GM19328 (cell line): Measurements from ENCODE around the gene GATB.
"Not testable (repeated sequence)": the region's sequence is repeated elsewhere in the genome, so short reads cannot be mapped to it uniquely, and the experiment has no call there.

Experiments
- ATAC-seq: cut with Tn5 transposase; IDR thresholded peaks from one replicate; pipeline ENCODE4 v1.9.1; 2021; ENCODE audit warnings: mild to moderate bottlenecking, moderate library complexity; ENCODE audit not compliant: unreplicated experiment

GATB gene

GRCh38 chr4:151736361-151736760, 24.4 kb downstream of the GATB start:
- ATAC-seq, result no peak

- not testable (repeated sequence) for ATAC-seq
Observed at GRCh38 chr4:151731670-151732069, 29.1 kb downstream of the GATB start.

DNA sequence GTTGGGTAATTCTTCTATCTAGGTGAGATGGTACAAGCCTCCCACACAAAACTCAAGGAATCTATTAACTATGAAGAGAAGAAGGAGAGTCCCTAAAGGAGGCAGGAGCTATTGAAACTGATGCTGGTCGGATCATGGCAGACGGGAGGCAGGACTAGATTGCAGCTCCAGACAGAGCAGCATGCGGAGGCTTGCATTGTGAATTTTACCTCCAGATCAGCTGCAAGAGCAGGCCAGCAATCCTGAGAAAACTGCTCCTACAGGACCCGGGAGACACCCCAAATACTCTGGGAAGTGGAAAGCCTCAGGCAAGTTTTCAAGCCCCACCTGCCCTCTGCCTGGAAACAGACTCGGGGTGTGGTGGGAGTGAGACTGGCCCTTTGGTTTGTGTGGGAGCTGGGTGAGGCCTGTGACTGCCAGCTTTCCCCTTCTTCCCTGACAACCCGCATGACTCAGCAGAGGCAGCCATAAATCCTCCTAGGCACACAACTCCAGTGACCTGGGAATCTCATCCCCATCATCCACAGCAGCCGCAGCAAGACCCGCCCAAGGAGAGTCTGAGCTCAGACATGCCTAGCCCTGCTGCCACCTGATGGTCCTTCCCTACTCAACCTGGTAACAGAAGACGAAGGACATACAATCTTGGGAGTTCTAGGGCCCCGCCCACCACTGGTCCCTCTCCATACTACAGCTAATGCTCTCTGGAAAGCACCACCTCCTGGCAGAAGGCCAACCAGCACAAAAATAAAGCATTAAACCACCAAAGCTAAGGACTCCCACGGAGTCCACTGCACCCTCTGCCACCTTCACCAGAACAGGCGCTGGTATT, 30.9 kb downstream of the GATB start:
- no peak for ATAC-seq

DNA sequence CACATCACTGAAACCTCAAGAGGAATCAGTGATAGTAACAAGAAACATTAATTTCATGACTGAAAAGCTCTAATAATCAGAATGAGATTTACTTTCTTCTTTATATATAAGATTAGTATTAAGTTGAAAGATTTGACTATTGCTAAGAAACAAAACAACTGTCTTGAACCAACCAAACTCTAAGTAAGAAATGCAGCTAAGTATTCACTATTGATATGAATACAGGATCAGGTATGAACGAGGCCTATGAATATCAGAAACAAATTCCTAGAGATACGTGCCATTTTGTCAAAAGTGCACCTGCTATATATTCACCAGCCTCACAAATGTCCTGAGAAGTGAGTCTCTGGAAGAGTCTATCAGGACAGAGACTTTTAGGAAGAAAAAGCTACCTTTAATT, 32.1 kb downstream of the GATB start:
- ATAC-seq, result no peak

DNA sequence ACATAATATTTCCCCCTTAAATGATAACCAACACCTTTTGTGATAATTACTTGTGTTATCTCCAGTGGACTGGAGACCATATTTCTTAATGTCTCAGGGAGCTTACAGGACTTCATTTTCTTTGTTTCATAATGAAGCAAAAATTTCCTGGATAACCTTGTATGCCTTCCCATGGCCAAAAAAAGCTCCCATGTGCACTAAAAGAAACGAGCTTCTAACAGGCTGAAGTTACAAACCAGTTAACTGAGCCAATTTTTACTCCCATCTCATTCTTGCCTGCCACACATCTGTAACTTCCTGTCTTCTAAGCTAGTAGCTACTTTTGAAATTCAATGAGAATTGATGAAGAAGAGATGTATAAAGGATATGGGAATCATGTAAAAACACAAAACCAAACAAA, 32.8 kb downstream of the GATB start:
- no peak for ATAC-seq

DNA sequence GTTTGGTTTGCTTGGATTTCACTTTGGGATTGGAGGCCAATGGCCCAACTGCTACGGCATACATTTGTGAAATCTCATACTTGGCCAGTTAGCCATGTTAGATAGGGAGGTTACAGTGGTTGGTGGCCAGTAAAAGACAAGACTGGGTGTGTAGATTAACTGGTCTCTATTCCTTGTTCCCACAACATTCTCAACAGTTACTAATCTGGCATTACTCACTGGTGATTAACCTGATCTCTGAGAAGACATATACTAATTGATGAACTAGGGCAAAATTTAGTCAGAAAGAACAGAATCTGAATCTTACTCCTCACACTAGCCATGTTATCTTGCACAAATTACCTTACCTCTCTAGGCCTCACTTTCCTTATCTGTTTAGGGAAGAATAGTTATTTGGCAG, 33.4 kb downstream of the GATB start:
- no peak for ATAC-seq

DNA sequence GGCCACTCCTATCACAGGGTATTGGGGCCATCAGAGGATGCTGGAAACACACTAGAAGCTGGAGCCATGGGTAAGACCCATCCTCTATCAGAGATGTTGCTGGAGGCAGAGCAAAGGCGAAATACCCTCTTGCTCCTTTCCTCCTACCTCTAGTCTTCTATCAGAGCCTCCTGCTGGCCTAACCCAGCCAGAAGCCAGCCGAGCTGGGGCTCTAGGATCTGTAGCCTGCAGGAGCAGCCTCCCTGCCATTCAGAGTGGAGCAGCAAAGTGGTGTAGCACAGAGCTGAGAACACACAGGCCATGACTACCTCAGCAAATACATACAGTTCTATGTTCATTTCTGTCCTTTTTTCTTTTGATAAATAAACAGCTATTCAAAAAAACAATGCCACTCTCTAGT, 35.7 kb downstream of the GATB start:
- ATAC-seq, result no peak

DNA sequence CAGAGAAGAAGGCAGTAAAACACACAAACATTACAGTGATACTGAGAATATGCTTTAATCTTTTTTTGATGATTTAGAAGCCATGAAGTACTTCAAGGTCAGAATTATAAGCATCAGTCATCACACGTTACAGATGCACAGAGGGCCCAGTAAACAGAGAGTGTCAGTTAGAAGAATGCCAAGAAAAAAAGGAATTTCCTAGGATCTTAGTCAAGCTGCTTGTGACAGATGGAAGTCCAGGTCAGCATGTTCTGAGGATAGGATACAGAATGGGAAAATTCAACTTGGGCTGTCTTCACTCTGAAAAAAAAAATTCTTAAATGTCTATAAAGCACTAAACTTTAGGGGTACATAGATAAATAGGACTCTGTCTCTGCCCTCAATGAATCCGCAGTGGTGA, 38.9 kb downstream of the GATB start:
- ATAC-seq, result no peak

DNA sequence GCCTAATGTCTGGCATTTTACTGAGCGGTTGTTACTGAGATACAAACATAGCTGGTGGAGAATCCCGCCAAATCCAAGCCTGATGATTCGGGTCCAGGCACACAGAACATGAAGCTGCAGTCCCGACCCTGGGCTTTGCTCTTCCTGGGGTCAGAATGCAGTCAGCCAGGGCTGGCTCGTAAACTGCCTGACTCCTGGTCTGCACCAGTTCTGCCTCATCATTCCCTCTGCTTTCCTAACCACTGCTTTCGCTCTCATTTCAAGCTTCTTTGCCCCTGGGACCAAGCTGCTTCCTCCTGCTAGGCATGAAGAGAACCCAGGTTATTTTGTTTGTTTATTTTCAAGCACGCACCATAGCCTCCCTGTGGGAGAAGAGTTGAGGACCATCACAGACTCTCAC, 39.3 kb downstream of the GATB start:
- no peak for ATAC-seq

GRCh38 chr4:151719956-151720334, 40.9 kb downstream of the GATB start:
- no peak for ATAC-seq

GRCh38 chr4:151718984-151719955, 41.5 kb downstream of the GATB start:
- no peak for ATAC-seq

DNA sequence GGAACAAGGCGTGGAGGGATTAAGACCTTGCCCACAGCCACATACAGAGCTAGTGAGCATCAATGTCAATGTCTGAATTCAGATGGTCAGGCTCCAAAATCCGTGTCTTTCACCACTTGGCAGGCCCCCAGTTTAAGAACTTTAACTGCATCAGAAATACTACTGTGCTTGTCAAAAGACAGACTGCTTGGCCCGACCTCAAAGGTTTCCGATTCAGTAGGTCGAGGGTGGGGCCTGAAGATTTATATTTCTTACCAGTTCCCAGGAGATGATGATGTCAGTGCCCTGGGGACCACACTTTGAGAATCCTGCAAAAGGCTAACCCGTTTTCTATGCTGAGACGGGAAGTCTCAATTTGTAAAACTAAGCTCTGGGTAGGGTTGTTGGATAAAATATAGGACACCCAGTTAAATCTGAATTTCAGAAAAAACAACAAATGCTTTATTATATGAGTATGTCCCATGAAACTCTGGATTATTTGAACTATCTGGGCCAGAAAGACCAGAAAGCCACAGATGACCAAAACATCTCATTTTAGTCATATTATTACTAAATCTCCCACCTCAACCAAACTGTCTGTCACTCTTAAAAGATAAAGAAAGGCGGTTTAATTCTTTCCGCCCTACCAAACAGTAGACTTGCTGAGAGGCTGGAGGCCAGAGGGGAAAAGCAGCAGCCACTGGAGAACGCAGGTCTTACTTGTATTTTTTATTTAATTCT, 42.7 kb downstream of the GATB start:
- no peak for ATAC-seq

DNA sequence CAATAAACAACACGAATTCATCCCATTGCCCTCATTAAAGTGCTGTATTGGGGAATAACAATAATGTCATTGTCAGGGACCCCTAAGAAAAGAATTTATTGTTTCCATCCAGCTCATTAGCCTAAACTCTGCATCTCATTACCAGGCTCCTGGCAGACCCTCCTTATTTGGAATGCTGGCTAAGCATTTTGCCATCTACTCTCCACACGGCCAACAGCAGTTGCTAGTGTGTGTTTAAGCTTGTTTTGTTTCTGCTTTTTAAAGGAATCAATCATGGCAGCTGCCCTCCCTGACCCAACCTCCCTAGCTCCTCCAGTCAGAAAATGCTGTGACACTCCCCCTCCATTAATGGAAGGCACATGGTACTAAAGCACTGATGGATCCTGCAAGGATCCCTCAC, 43.5 kb downstream of the GATB start:
- no peak for ATAC-seq

DNA sequence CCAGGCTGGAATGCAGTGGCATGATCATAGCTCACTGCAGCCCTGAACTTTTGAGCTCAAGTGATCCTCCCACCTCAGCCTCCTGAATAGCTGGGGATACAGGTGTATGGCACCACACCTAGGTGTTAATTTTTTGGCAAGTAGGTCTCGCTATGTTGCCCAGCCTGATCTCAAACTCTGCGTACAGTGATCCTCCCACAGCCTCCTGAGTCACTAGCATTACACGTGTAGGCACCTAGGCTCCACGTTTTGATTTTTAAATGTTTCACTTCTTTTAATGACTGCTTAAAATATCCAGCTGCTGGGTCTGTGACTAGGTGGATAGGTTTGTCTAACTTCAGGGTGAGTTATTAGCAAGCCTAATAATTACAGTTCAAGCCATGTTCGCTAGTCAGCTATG, 44.5 kb downstream of the GATB start:
- no peak for ATAC-seq

GRCh38 chr4:151715881-151716280, 44.9 kb downstream of the GATB start:
- ATAC-seq, result no peak

- no peak for ATAC-seq
Observed at GRCh38 chr4:151712777-151713176, 48.0 kb downstream of the GATB start.

- ATAC-seq, result no peak
Observed at GRCh38 chr4:151711646-151712045, 49.2 kb downstream of the GATB start.

DNA sequence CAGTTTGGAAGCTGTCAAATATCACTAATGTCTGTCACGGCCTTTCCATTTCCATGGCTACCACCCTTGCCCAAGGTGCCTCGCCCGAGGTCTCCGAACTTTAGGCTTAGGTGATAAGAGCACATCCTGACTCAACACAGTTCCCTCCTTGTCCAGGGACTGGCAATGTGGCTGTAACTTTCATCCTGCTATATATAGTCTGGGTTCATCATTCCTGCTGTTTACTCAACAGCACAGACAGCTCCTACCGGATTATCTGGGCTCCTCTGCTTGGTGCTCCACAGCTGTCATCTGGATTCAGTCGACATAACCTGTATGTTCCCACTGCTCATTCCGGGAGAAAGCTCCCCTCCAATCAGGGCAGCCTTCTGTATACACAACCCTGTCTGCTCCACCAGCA, 51.2 kb downstream of the GATB start:
- no peak for ATAC-seq

GRCh38 chr4:151709071-151709470, 51.7 kb downstream of the GATB start:
- ATAC-seq, result no peak

- ATAC-seq, result no peak
Observed at GRCh38 chr4:151708100-151708499, 52.7 kb downstream of the GATB start.

GRCh38 chr4:151703401-151703800, 57.4 kb downstream of the GATB start:
- no peak for ATAC-seq
